ENCODE results near the gene FGD6. TPM values are rescaled to one million over a fixed set of nuclear protein-coding genes. Genes with fewer than 3 reads are reported as not detected.

Gene FGD6
- total RNA-seq, 1 experiment from 2014 or later, result 42.5 TPM

DNA sequence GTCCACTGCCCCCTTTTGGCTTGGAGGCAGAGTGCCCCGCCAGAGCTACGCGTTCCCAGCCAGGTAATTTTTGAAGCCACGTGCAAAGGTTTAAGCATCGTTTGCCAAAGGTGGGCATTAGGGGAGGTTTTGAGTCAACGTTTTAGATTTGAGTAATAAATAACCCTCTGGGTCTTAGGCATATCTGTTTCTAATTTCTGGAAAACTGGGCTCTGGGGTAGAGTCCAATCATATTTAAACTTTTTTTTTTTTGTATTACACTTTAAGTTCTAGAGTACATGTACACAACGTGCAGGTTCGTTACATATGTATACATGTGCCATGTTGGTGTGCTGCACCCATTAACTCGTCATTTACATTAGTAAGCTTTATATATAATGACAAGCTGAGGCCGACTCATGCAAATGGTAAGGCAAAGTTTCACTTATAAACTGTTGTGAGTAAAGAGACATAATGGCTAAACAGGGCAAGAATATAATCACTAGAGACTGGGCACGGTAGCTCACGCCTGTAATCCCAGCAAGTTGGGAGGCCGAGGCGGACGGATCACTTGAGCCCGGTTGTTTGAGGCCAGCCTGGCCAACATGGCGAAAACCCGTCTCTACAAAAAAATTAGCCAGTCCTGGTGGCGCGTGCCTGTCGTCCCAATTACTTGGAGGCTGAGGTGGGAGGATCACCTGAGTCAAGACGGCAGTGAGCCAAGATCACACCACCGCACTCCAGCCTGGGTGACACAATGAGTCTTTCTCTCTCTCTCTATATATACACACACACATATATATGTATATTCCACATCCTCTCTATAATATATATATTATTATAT lies 143.4 kb downstream of the FGD6 start:
- H3K9me2 ChIP-seq (replicated peaks; ENCODE audit: insufficient read depth, low read length), result no peaks in the 10 kb centered on the region
- H3K79me2 ChIP-seq (ENCODE audit: low read length), result peaks cover 45% of the 10 kb centered on the region
- no peaks in the 10 kb centered on the region for H4K20me1 ChIP-seq (ENCODE audit: insufficient read depth, low read depth, low read length)
- H3K9me3 ChIP-seq (ENCODE audit: low read length), result no peaks in the 10 kb centered on the region
- peak overlapping the region; percentile 88 for H3K4me2 ChIP-seq (ENCODE audit: low read depth, low read length, poor library complexity, severe bottlenecking)
- peak overlapping the region; percentile 64 for H2AFZ ChIP-seq (ENCODE audit: low read length)
- H3K4me1 ChIP-seq (ENCODE audit: low read length), result peaks cover 17% of the 10 kb centered on the region
- H3K9ac ChIP-seq (ENCODE audit: low read length), result peak overlapping the region; percentile 95
- DNase-seq, result no peak
- H3K27me3 ChIP-seq (ENCODE audit: low read length), result no peaks in the 10 kb centered on the region
- peak overlapping the region; percentile 10; the same call in 1 of the 2 replicates for H3K27ac ChIP-seq (ENCODE audit: low read length)
- H3K4me3 ChIP-seq (ENCODE audit: low read length), result peak overlapping the region; percentile 98
- H3K36me3 ChIP-seq (ENCODE audit: insufficient read depth, low read length), result no peaks in the 10 kb centered on the region; the same call in 1 of the 2 replicates

DNA sequence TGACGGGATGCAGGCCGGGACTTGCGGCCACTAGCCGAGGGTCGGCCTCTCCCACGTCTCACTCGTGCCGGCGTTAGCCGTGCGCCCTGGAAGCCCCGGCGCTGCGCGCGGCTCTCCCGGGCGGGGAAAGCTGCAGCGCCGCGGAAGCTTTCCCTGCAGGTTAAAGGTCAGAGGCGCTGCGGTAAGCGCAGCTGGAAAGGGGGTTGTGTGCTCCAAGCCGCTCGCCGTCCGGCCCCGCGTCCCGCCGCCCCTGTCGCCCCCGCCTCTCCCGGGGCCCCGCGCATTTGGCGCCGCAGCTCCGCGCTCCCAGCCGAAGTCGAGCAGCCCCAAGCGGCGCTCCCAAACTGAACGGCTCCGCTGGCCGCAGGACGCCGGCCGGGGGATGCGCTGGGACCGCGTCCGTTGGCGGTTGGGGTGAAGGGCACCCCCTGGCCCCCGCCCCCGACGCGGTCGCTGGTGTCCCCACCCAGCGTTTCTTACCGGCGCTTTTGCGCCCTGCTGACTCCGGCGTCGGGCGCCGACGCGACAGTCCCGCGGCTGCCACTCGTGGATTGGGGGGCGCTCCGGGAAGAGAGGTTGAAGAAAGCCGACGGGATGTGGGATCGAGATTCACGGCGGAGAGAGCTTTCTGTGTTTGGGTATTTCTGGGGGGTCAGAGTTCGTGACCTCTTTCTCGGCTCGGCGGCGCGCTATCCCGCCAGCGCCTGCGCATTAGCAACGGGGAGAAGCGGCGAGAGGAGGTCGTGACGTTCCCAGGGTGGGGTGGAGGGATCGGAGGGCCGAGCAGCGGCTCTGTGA lies 144.2 kb downstream of the FGD6 start, which contains the start of gene NR2C1:
TSS of gene NR2C1 (minus strand) at position 719 of the 798 bp plus-strand sequence. CDS start 6,234 bp downstream, outside the sequence.
- H2AFZ ChIP-seq (ENCODE audit: low read length), result peak within 1 kb of the TSS; percentile 81
- no peaks in the 10 kb centered on the region for H4K20me1 ChIP-seq (ENCODE audit: insufficient read depth, low read depth, low read length)
- H3K27me3 ChIP-seq (ENCODE audit: low read length), result no peaks in the 10 kb centered on the region
- no peaks in the 10 kb centered on the region; the same call in 1 of the 2 replicates for H3K36me3 ChIP-seq (ENCODE audit: insufficient read depth, low read length)
- H3K4me2 ChIP-seq (ENCODE audit: low read depth, low read length, poor library complexity, severe bottlenecking), result peak within 1 kb of the TSS; percentile 88
- no peaks in the 10 kb centered on the region for H3K9me2 ChIP-seq (replicated peaks; ENCODE audit: insufficient read depth, low read length)
- H3K9ac ChIP-seq (ENCODE audit: low read length), result peak within 1 kb of the TSS; percentile 95
- peak; percentile 98 for DNase-seq
- peak within 1 kb of the TSS; percentile 98 for H3K4me3 ChIP-seq (ENCODE audit: low read length)
- peak within 1 kb of the TSS; percentile 51 for H3K27ac ChIP-seq (ENCODE audit: low read length)
- no peaks in the 10 kb centered on the region for H3K9me3 ChIP-seq (ENCODE audit: low read length)
- H3K79me2 ChIP-seq (ENCODE audit: low read length), result peaks cover 53% of the 10 kb centered on the region
- peaks cover 17% of the 10 kb centered on the region for H3K4me1 ChIP-seq (ENCODE audit: low read length)

DNA sequence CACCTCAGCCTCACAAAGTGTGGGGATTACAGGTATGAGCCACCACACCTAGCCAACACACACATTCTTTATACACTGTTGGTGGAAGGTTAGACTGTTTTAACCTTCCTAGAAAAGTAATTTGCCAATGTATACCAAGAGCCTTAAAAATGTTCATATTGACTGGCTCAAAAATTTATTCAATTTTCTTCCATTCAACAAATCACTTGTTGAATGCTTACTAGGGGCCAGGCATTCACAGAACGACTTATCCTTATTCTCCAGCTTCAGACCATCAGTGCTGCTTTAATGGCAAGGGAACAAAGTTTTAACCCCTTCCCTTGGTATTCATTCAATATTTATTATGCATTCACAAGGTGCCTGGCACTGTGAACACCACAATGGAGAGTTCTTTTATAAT lies 146.9 kb downstream of the FGD6 start:
- peaks cover 71% of the 10 kb centered on the region for H3K79me2 ChIP-seq (ENCODE audit: low read length)
- no peak overlapping the region for H3K9ac ChIP-seq (ENCODE audit: low read length)
- no peak for DNase-seq
- peaks cover 17% of the 10 kb centered on the region for H3K4me1 ChIP-seq (ENCODE audit: low read length)
- H3K9me3 ChIP-seq (ENCODE audit: low read length), result no peaks in the 10 kb centered on the region
- peaks cover 12% of the 10 kb centered on the region; the same call in 1 of the 2 replicates for H3K36me3 ChIP-seq (ENCODE audit: insufficient read depth, low read length)
- H2AFZ ChIP-seq (ENCODE audit: low read length), result no peak overlapping the region
- H3K9me2 ChIP-seq (replicated peaks; ENCODE audit: insufficient read depth, low read length), result no peaks in the 10 kb centered on the region
- H4K20me1 ChIP-seq (ENCODE audit: insufficient read depth, low read depth, low read length), result no peaks in the 10 kb centered on the region
- no peaks in the 10 kb centered on the region for H3K27me3 ChIP-seq (ENCODE audit: low read length)
- no peak overlapping the region for H3K4me3 ChIP-seq (ENCODE audit: low read length)
- H3K4me2 ChIP-seq (ENCODE audit: low read depth, low read length, poor library complexity, severe bottlenecking), result no peak overlapping the region
- H3K27ac ChIP-seq (ENCODE audit: low read length), result no peak overlapping the region

DNA sequence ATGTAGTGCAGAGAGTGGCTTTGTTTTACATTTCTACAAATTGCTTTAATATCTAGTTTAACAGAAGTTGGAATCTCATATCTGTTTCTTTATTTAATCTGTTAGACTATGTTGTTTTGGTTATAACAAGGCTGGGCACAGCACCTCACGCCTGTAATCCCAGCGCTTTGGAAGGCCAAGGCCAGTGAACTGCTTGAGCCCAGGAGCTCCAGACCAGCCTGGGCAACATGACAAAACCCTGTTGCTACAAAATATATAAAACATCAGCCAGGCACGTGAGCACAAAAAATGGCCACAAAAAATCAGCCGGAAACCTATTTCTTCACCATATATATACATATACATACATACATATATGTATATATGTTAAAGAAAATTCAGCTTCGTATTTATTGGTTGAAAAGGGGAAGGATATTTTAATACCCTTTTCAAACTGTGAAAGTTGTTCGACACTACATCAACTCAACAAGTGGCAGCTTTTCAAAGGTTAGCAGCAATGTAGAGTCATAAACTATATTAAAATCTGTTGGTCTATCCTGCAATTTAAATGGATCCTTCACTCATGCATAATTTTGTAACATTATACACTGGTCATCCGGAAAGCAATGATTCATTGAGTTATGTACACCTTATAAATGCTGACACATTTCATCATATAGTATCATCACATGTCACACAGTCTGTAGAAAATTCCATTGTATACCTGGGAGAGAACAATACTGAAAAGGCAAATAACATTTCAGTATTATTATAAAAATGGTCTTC lies 151.0 kb downstream of the FGD6 start:
- Histone ChIP-seq H3K9ac (ENCODE audit: low read length) (no peak overlapping the region), H3K27me3 (ENCODE audit: low read length) (no peaks in the 10 kb centered on the region), H3K4me3 (ENCODE audit: low read length) (no peak overlapping the region), H3K9me3 (ENCODE audit: low read length) (no peaks in the 10 kb centered on the region), H3K4me2 (ENCODE audit: low read depth, low read length, poor library complexity, severe bottlenecking) (no peak overlapping the region), H3K9me2 (replicated peaks; ENCODE audit: insufficient read depth, low read length) (no peaks in the 10 kb centered on the region), H3K4me1 (ENCODE audit: low read length) (no peaks in the 10 kb centered on the region; the same call in 1 of the 2 replicates), H3K36me3 (ENCODE audit: insufficient read depth, low read length) (peaks cover 38% of the 10 kb centered on the region), H3K79me2 (ENCODE audit: low read length) (peaks cover 69% of the 10 kb centered on the region), H3K27ac (ENCODE audit: low read length) (no peak overlapping the region), H4K20me1 (ENCODE audit: insufficient read depth, low read depth, low read length) (no peaks in the 10 kb centered on the region), H2AFZ (ENCODE audit: low read length) (no peak overlapping the region)
- no peak for DNase-seq

DNA sequence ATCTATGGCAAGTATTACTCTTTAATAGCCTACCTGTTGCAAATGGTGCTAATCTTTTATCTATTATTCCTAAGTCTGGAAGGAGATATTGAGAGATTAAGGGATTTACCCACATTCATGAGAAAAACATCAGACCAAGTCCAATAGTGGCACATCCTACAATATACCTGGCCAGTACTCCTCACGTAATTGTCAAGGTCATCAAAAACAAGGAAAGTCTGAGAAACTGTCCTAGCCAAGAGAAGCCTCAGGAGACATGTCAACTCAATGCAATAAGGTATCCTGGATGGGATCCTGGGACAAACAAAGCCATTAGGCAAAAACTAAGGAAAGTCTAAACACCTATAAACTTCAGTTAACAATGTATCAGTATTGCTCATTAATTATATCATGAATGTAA lies 156.3 kb downstream of the FGD6 start:
- H3K79me2 ChIP-seq (ENCODE audit: low read length), result peaks cover 20% of the 10 kb centered on the region
- no peaks in the 10 kb centered on the region for H3K9me2 ChIP-seq (replicated peaks; ENCODE audit: insufficient read depth, low read length)
- H3K27ac ChIP-seq (ENCODE audit: low read length), result no peak overlapping the region
- no peak overlapping the region for H3K9ac ChIP-seq (ENCODE audit: low read length)
- no peak overlapping the region for H2AFZ ChIP-seq (ENCODE audit: low read length)
- no peak for DNase-seq
- no peaks in the 10 kb centered on the region for H4K20me1 ChIP-seq (ENCODE audit: insufficient read depth, low read depth, low read length)
- H3K4me3 ChIP-seq (ENCODE audit: low read length), result no peak overlapping the region
- H3K9me3 ChIP-seq (ENCODE audit: low read length), result no peaks in the 10 kb centered on the region
- no peak overlapping the region for H3K4me2 ChIP-seq (ENCODE audit: low read depth, low read length, poor library complexity, severe bottlenecking)
- no peaks in the 10 kb centered on the region for H3K4me1 ChIP-seq (ENCODE audit: low read length)
- H3K27me3 ChIP-seq (ENCODE audit: low read length), result no peaks in the 10 kb centered on the region
- peaks cover 63% of the 10 kb centered on the region for H3K36me3 ChIP-seq (ENCODE audit: insufficient read depth, low read length)

DNA sequence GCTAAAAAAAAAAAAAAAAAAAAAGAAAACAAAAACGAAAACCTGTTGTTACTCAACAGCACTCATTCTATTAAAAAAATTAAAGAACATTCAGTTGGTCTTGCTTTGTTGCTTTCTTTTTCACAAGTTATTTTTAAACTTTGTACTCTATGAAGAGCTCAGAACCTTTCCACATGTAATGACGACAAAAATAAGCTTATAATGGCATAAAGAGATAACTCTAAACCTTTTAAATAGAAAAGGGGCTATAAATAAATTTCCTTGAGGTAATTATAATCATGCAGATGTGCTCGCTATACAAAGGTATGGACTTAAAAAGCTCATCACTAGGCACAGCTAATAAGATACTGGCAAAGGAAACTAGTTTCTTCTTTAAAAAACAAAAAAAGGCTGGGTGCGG lies 157.3 kb downstream of the FGD6 start:
- no peak for DNase-seq
- H3K27ac ChIP-seq (ENCODE audit: low read length), result no peak overlapping the region
- H4K20me1 ChIP-seq (ENCODE audit: insufficient read depth, low read depth, low read length), result no peaks in the 10 kb centered on the region
- peaks cover 66% of the 10 kb centered on the region for H3K36me3 ChIP-seq (ENCODE audit: insufficient read depth, low read length)
- no peaks in the 10 kb centered on the region for H3K4me1 ChIP-seq (ENCODE audit: low read length)
- no peak overlapping the region for H3K4me3 ChIP-seq (ENCODE audit: low read length)
- no peak overlapping the region for H2AFZ ChIP-seq (ENCODE audit: low read length)
- no peaks in the 10 kb centered on the region for H3K9me2 ChIP-seq (replicated peaks; ENCODE audit: insufficient read depth, low read length)
- H3K9me3 ChIP-seq (ENCODE audit: low read length), result no peaks in the 10 kb centered on the region
- no peak overlapping the region for H3K4me2 ChIP-seq (ENCODE audit: low read depth, low read length, poor library complexity, severe bottlenecking)
- peaks cover 18% of the 10 kb centered on the region for H3K79me2 ChIP-seq (ENCODE audit: low read length)
- H3K9ac ChIP-seq (ENCODE audit: low read length), result no peak overlapping the region
- no peaks in the 10 kb centered on the region for H3K27me3 ChIP-seq (ENCODE audit: low read length)

DNA sequence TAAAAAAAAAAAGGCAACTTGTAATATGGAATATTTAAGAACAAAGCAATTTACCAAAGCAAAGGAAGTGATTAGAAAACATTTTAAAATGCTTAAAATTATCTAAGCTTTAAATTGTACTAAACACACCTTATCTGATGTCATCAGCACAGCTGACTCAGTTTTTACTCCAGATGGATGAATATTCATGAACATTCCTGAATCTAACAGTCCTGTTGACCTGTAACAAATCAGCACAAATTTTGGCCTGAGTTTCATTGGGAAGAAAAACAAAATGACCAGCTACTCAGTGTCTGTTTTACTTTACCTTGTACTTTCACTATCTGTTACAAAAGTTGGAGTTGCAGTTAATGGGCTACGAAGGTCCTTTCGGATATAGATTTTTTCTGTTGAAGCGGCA lies 159.8 kb downstream of the FGD6 start:
- Histone ChIP-seq H3K36me3 (ENCODE audit: insufficient read depth, low read length) (peaks cover 63% of the 10 kb centered on the region), H3K9ac (ENCODE audit: low read length) (no peak overlapping the region), H3K9me2 (replicated peaks; ENCODE audit: insufficient read depth, low read length) (no peaks in the 10 kb centered on the region), H3K79me2 (ENCODE audit: low read length) (peaks cover 5% of the 10 kb centered on the region; the same call in 1 of the 2 replicates), H3K27me3 (ENCODE audit: low read length) (no peaks in the 10 kb centered on the region), H3K4me2 (ENCODE audit: low read depth, low read length, poor library complexity, severe bottlenecking) (no peak overlapping the region), H3K27ac (ENCODE audit: low read length) (no peak overlapping the region), H3K4me3 (ENCODE audit: low read length) (no peak overlapping the region), H2AFZ (ENCODE audit: low read length) (no peak overlapping the region), H3K4me1 (ENCODE audit: low read length) (no peaks in the 10 kb centered on the region), H3K9me3 (ENCODE audit: low read length) (no peaks in the 10 kb centered on the region), H4K20me1 (ENCODE audit: insufficient read depth, low read depth, low read length) (no peaks in the 10 kb centered on the region)
- no peak for DNase-seq

All from Karpas-422 (cell line).